ENCODE measurements around the gene ARHGAP20.
A peak's percentile ranks its signal among the peaks of the same experiment; 100 is the strongest.

ARHGAP20 gene

DNA sequence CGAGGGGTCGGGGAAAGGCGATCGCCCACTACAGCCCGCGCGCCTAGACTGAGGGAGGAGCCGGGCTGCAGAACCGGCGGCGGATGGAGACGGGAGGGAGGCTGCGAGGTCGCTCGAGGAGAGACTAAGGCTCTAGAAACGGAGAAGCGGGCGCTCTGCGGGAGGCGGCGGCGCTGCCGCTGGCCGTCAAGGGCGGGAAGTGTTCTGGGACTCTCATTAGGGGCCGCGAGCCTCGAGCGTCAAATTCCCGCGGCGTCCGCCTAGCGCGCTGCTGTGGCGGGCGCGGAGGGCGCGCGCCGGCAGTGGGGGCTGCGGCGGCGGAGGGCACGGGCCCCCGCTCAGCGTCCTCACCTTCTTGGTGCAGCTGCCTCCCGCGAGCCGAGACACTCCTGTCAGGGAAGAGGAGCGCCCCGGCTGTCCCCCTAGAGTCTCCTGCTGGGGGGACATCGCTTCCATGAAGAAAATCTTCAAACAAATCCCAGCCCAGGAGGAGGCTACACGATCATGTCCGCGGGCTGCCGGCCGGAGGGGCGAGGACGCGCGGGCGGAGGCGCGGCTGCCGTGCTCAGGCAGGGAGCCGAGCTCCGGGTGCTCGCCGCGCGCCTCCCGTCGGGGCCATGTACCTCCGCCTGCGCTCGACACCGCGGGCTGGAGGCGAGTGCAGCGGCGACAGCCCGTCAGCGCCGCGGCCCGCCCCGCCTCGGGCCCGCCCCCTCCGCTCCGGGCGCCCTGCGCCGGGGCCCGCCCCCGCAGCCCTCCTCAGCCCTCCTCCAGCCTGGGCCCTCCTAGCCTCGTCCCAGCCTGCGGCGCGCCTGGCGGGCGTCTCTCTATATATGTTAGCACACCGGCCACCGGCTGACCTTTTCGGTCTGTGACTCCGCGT lies at the start of gene ARHGAP20:
ARHGAP20 (minus strand) TSS at position 662 of the 883 bp plus-strand sequence; CDS start at position 456, 206 bp downstream.
- DNase-seq (ENCODE audit: extremely low spot score, insufficient read length, low read depth) (peak; percentile 38), FAIRE-seq (no peak)

GRCh38 chr11:110761991-110762390 lies 49.8 kb upstream of the ARHGAP20 start:
- no peak for DNase-seq (ENCODE audit: extremely low spot score, insufficient read length, low read depth)
- no peak for FAIRE-seq

DNA sequence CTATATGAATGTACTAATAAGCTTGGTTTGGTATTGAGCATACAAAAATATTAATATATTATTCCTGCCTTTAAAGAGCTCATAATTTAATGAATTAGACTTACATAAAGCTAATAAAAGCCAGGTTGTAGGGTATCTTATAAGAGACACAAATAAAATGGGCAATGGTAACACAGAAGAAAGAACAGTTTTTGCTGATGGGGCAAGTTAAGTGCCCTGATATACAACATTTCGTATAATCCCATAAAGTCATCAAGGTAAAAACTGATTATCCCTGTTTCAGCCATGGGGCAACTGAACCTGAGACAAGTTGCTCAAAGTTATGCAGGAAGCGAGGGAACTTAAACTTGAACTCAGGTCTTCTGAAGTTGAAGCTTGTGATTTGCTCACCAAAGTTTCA lies 48.9 kb upstream of the ARHGAP20 start:
- no peak for FAIRE-seq

DNA sequence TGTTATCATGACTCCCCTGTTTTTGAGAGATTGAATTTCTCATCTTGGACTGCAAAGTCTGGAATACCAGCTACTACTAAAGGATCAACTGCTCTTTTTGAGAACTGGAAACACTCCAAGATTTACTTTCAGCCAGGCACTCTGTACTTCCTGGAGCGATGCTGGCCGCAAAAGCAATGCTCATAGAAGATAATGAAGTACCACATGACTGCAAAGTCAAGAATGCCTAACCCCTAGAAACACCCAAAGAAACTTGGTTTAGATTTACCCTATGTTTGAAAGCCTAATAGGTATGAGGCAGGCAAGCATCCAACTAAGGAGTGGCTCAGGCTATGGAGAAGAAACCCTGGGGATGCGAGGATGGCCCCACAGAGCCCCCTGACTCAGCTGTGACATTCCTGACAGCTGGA lies 47.7 kb upstream of the ARHGAP20 start:
- DNase-seq (ENCODE audit: extremely low spot score, insufficient read length, low read depth), result no peak
- FAIRE-seq, result no peak

More for the DNA sequence above, 48.9 kb upstream of the ARHGAP20 start:
- DNase-seq (ENCODE audit: extremely low spot score, insufficient read length, low read depth), result no peak

- FAIRE-seq (no peak), DNase-seq (ENCODE audit: extremely low spot score, insufficient read length, low read depth) (no peak)
These were observed 45.9 kb upstream of the ARHGAP20 start for GRCh38 chr11:110757962-110758755.

GRCh38 chr11:110757066-110757465 lies 44.8 kb upstream of the ARHGAP20 start:
- no peak for FAIRE-seq
- DNase-seq (ENCODE audit: extremely low spot score, insufficient read length, low read depth), result no peak

DNA sequence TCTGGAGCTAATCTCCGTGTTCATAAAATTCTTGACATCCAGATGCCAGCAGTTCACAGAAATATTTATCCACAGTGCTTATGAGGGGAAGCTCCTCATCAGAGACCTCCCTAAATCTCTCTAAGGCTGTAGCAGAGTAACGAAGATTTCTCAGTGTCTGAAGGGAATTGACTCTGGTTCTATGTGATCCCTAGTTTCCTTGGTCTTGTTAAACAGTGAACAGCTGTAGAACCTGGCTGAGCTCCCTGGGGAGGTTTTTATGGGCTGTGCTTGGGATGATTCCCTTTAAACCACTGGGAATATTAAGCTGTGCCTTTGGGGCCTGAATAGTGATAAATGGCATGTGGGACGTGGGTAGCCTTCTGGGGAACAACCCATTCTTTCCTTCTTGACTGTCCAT lies 43.7 kb upstream of the ARHGAP20 start:
- DNase-seq (ENCODE audit: extremely low spot score, insufficient read length, low read depth) (no peak), FAIRE-seq (no peak)

DNA sequence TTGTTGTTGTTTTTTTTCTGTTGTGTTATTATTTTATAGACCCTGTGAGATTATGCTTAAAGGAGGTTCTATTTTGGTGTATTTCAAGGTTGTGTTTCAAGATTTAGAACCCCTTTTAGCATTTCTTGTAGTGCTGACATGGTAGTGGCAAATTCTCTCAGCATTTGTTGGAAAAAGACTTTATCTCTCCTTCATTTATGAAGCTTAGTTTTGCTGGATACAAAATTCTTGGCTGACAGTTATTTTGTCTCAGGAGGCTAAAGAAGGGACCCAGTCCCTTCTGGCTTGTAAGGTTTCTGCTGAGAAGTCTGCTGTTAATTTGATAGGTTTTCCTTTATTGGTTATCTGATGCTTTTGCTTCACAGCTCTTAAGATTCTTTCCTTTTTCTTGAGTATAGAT lies 40.7 kb upstream of the ARHGAP20 start:
- FAIRE-seq, result no peak
- no peak for DNase-seq (ENCODE audit: extremely low spot score, insufficient read length, low read depth)

DNA sequence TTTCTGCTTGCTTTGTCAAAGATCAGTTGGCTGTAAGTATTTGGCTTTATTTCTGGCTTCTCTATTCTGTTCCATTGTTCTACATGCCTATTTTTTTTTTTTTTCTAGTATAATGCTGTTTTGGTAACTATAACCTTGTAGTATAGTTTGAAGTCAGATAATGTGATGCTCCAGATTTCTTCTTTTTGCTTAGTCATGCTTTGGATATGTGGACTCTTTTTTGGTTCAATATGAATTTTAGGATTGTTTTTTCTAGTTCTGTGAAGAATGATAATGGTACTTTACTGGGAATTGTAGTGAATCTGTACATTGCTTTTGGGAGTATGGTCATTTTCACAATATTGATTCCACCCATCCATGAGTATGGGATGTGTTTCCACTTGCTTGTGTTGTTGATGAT lies 37.9 kb upstream of the ARHGAP20 start:
- DNase-seq (ENCODE audit: extremely low spot score, insufficient read length, low read depth) (no peak), FAIRE-seq (no peak)

GRCh38 chr11:110747531-110747930 lies 35.3 kb upstream of the ARHGAP20 start:
- DNase-seq (ENCODE audit: extremely low spot score, insufficient read length, low read depth) (no peak), FAIRE-seq (no peak)

- DNase-seq (ENCODE audit: extremely low spot score, insufficient read length, low read depth), result no peak
These were observed 26.4 kb upstream of the ARHGAP20 start for GRCh38 chr11:110738641-110739040.

DNA sequence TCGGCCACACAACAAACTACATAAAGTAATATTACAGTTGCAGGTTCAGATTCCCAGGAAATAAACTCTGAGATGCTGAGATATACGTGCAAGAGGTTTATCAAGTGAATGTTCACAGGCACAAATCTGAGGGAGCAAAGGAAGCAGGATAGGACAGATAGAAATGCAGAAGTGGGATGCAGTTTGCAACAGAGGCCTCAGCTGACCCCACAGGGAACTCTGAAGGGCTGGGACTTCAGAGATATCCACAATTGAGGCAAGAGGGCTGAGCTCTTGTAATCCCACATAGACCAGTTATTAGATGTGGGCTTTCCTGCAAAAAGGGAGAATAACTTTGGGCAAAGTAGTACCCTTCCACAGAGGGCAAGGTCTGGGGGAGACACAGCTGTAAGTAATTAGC lies 25.4 kb upstream of the ARHGAP20 start:
- DNase-seq (ENCODE audit: extremely low spot score, insufficient read length, low read depth), result no peak
- no peak for FAIRE-seq

More at GRCh38 chr11:110738641-110739040, 26.4 kb upstream of the ARHGAP20 start:
- no peak for FAIRE-seq

DNA sequence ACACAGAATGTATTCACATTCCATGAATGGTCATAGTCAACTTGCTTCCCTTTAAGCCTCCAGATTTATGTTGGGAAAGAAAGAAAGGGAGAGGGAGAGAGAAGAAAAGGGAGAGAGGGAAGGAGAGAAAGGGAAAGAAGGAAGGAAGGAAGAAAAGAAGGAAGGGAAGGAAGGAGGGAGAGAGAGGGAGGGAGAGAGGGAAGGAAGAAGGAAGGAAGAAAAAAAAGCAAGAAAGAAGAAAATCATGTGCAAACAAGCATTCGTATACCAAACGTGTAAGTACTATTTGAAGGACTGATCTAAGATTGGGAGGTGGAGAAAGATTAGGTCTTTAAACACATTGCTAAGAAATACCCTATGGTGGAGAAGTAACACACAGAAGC lies 23.9 kb upstream of the ARHGAP20 start:
- no peak for DNase-seq (ENCODE audit: extremely low spot score, insufficient read length, low read depth)
- FAIRE-seq, result no peak

- DNase-seq (ENCODE audit: extremely low spot score, insufficient read length, low read depth) (no peak), FAIRE-seq (no peak)
These were observed 23.4 kb upstream of the ARHGAP20 start for GRCh38 chr11:110735455-110736170.

- DNase-seq (ENCODE audit: extremely low spot score, insufficient read length, low read depth) (no peak), FAIRE-seq (no peak)
These were observed 22.6 kb upstream of the ARHGAP20 start for GRCh38 chr11:110734790-110735189.

GRCh38 chr11:110730773-110731172 lies 18.5 kb upstream of the ARHGAP20 start:
- DNase-seq (ENCODE audit: extremely low spot score, insufficient read length, low read depth) (no peak), FAIRE-seq (no peak)

- FAIRE-seq (no peak), DNase-seq (ENCODE audit: extremely low spot score, insufficient read length, low read depth) (no peak)
These were observed 16.6 kb upstream of the ARHGAP20 start for GRCh38 chr11:110728883-110729282.

GRCh38 chr11:110728476-110728875 lies 16.2 kb upstream of the ARHGAP20 start:
- no peak for DNase-seq (ENCODE audit: extremely low spot score, insufficient read length, low read depth)
- no peak for FAIRE-seq

DNA sequence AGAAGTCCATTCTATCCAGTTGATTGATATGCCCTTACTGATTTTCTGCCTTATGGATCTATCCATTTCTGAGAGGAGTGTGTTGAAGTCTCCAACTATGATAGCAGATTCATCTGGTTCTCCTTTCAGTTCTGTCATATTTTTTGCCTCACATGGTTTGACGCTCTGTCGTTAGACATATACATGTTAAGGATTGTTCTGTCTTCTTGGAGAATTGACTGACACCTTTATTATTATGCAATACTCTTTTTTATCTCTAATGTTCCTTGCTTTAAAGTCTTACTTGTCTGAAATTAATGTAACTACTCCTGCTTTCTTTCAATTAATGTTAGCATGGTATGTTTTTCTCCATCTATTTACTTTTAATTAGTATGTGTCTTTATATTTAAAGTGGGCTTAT lies 12.1 kb upstream of the ARHGAP20 start:
- no peak for FAIRE-seq
- DNase-seq (ENCODE audit: extremely low spot score, insufficient read length, low read depth), result no peak

GRCh38 chr11:110720431-110721275 lies 8.4 kb upstream of the ARHGAP20 start:
- no peak for FAIRE-seq
- no peak for DNase-seq (ENCODE audit: extremely low spot score, insufficient read length, low read depth)

Data from GM18507 (cell line).